Airway epithelial cell (primary cell): ENCODE measurements around the gene TRPM2. TPM values are rescaled to one million over a fixed set of nuclear protein-coding genes. Genes with fewer than 3 reads are reported as not detected.

Experiments used
- total RNA-seq: library from RNA; depleted of rRNA; stranded (reverse); fragments of >200 nt; gene quantifications from 2 replicates; pipeline ENCODE4 v1.2.3, GENCODE V29; 2015

The TRPM2 gene
- total RNA-seq = not detected in 2 replicates

DNA sequence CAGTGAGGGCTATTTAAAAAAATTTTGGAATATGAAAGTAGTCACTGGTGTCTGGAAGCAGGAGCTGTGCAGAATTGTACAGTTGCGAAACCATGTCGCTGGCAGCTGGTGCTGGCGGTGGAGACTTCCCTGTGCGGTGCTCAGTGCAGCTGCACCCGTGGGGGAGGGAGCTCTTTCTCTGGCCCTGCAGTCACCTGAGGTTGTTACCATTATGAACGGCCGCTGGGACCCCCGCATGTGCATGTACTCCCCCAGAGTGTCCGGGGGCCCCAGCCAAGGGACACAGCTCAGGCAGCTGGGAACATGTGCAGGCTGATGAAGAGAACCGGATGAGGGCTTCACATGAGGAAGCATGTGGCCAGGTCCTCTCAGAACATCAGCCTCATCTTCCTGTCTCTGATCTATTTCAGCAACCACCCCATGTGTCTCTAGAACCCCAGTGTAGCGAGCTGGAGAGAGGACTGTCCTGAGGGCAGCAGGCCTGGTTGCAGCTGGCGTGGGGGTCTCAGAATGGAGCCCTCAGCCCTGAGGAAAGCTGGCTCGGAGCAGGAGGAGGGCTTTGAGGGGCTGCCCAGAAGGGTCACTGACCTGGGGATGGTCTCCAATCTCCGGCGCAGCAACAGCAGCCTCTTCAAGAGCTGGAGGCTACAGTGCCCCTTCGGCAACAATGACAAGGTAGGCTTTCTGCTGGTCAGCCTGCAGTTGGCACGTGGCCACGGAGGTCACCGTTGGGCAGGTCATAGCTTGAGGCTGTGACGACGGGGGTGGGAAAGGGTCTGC lies at the start of gene TRPM2:
TRPM2 (plus strand) TSS at position 431 of the 780 bp plus-strand sequence; CDS start at position 511, 80 bp downstream.

DNA sequence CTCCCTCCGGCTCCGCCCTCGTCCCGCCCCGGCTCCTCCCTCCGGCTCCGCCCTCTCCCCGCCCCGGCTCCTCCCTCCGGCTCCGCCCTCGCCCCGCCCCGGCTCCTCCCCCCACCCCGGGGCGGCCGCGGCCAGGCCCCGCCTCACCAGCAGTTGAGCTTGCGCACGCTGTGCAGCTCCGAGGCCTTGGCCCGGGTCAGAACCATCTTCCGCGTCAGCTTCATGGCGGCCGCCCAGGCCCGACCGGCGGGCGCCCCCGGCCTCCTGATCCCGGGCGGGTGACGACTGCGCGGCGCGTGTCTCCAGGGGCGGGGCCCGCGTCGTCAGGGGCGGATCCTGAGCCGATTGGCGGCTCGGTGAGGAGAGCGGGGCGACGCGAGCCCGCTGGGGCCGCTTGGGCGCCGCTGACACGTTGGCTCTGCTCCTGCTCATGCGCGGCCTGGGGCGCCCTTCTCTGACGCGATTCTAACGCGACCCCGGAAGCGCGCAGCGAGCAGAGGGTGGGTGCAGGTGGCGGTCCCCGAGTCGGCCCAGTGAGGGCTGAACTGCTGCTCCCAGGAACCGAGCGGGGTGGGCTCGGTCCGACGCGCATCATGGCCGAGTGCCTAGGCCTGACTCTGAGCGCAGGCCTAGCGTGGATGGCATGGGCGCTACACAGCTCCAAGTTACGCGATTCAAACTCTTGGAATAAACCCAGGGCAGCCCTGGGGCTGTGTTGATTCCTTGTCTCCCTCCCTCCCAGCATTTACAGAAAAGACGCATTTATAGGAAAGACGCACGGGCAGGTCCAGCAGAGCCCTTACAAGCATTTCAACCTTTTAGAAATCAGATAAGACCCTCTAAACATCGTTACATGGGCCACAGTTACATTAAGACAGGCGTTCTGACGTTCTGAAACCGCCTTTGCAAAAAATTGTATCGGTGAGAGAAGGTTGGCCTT lies 14.2 kb upstream of the TRPM2 start, which contains the start of gene CFAP410:
CFAP410 (minus strand) TSS at position 420 of the 940 bp plus-strand sequence; CDS start at position 224, 196 bp downstream.

DNA sequence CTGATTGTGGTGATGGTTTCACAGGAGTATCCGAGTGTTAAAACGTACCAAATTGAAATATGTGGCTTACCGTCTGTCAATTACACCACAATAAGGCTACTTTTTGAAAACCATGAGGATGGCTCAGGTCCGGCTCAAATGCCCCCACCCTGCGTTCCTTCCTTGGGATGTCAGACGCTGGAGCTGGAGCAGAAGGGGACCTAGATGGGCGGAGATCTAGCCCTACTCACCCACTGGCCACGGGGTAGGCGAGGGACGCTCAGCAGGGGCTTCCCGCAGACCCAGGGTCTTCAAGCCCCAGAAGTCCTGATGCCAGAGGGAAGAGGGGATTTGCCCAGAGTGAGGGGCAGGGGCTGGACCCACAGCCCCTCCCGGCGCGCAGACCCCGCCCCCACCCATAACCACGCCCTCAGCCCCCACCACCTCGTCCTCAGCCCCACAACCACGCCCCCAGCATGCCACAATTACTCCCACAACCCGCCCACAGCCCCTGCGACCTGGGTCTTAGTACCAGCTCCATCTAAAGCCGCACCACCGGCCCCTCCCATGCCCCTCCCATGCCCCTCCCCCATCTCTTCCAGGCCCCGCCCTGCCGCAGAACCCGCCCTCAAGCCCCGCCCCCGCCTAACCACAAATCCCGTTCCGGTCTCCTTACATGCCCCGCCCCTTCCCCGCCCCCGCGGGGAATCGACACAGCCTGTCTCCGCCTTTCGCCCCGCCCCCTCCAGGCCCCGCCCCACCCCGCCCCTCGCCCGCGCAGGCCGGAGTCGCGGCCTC lies 101.5 kb downstream of the TRPM2 start, which contains the start of gene LRRC3:
LRRC3 (plus strand) TSS at position 764 of the 777 bp plus-strand sequence. CDS start 1,135 bp downstream, outside the sequence.

Other genes with a start within 250 kb of the TRPM2 start
- 7.3 and 12.8 TPM in 2 replicates for gene PWP2, start 246.2 kb upstream of the TRPM2 start, total RNA-seq
- gene GATD3, start 219.9 kb upstream of the TRPM2 start, total RNA-seq = 6.7 and 7.1 TPM in 2 replicates
- gene ICOSLG, start 112.7 kb upstream of the TRPM2 start, total RNA-seq = 0.98 and 1.3 TPM in 2 replicates
- not detected in 2 replicates for gene DNMT3L, start 91.7 kb upstream of the TRPM2 start, total RNA-seq
- gene AIRE, start 67.7 kb upstream of the TRPM2 start, total RNA-seq = not detected in 2 replicates
- gene PFKL, start 53.6 kb upstream of the TRPM2 start, total RNA-seq = 128 and 129 TPM in 2 replicates
- gene CFAP410, start 14.2 kb upstream of the TRPM2 start, total RNA-seq = 8.0 and 12.0 TPM in 2 replicates
- 0.60 and 1.1 TPM in 2 replicates for gene LRRC3, start 101.9 kb downstream of the TRPM2 start, total RNA-seq
- gene KRTAP10-1, start 186.6 kb downstream of the TRPM2 start, total RNA-seq = not detected in 2 replicates
- gene KRTAP10-2, start 197.9 kb downstream of the TRPM2 start, total RNA-seq = not detected in 2 replicates
- gene KRTAP10-3, start 205.2 kb downstream of the TRPM2 start, total RNA-seq = not detected in 2 replicates
- not detected in 2 replicates for gene KRTAP10-4, start 220.1 kb downstream of the TRPM2 start, total RNA-seq
- not detected in 2 replicates for gene KRTAP10-5, start 227.0 kb downstream of the TRPM2 start, total RNA-seq
- gene KRTAP10-6, start 238.9 kb downstream of the TRPM2 start, total RNA-seq = not detected in 2 replicates
- not detected in 2 replicates for gene KRTAP10-7, start 247.0 kb downstream of the TRPM2 start, total RNA-seq